H1 (cell line): Measurements from ENCODE around the gene PCED1B. TPM values are rescaled to one million over a fixed set of nuclear protein-coding genes. Genes with fewer than 3 reads are reported as not detected.

Experiments
- EGR1 ChIP-seq: IDR thresholded peaks from 2 replicates; pipeline ENCODE4 v1.6.1; 2011; ENCODE audit warnings: low read depth, low read length, borderline replicate concordance
- KDM5A ChIP-seq: fragments of 200-600 bp; IDR thresholded peaks from 2 replicates; pipeline ENCODE4 v1.7.1; 2012; ENCODE audit warnings: mild to moderate bottlenecking, low read length, inconsistent platforms, mixed read lengths
- MAFK ChIP-seq: IDR thresholded peaks from 2 replicates; pipeline ENCODE4 v1.6.1; 2012; ENCODE audit warnings: low read depth, mild to moderate bottlenecking, improper control_type of control experiment, low read length
- POLR2A ChIP-seq, 2 experiments: IDR thresholded peaks; 1 replicate in 1 of 2; 2 replicates in 1 of 2; pipeline ENCODE4 v1.6.1; 2011; ENCODE audit warnings: low read depth in 2 of 2, low read length in 2 of 2, mild to moderate bottlenecking in 2 of 2; ENCODE audit errors: control extremely low read depth in 1 of 2
- POU5F1 ChIP-seq: IDR thresholded peaks from 2 replicates; pipeline ENCODE4 v1.6.1; 2011; ENCODE audit warnings: low read depth, mild to moderate bottlenecking, low read length, moderate library complexity
- RFX5 ChIP-seq: IDR thresholded peaks from 2 replicates; pipeline ENCODE4 v1.6.1; 2011; ENCODE audit warnings: low read depth, low read length, improper control_type of control experiment, borderline replicate concordance
- RNF2 ChIP-seq: fragments of 200-900, 300-1000 bp; sonication (generic); IDR thresholded peaks from 2 replicates; pipeline ENCODE4 v1.7.1; 2016; ENCODE audit warnings: borderline replicate concordance, low read depth, mild to moderate bottlenecking, antibody characterized with exemption, low read length; ENCODE audit not compliant: poor library complexity, severe bottlenecking; ENCODE audit errors: missing control alignments
- polyA plus RNA-seq, 7 experiments: library from polyadenylated mRNA; depleted of rRNA in 3 of 7; stranded (reverse) in 5 of 7; unstranded in 2 of 7; fragments of >200 nt in 5 of 7; fragments of 200-250 nt in 2 of 7; gene quantifications; 1 replicate in 5 of 7; 2 replicates in 1 of 7; 4 replicates in 1 of 7; pipeline versions ENCODE4 v1.2.1 to v1.2.3, GENCODE V29; 2011 to 2013; ENCODE audit warnings: missing spikeins in 2 of 7, mixed read lengths in 2 of 7
- total RNA-seq: library from RNA; stranded (reverse); fragmentation: NEBNext Ultra II Directional; extraction: Animal tissue kit (Norgen Biotek cat#: 25700); gene quantifications from 2 replicates; pipeline ENCODE4 v1.2.1, GENCODE V29; 2021

The PCED1B gene
- total and polyA plus RNA-seq, 2 of the 8 experiments (the other 6 are each of a cell fraction or from before 2014, with no cell fraction given) = 4.7 to 5.4 TPM

DNA sequence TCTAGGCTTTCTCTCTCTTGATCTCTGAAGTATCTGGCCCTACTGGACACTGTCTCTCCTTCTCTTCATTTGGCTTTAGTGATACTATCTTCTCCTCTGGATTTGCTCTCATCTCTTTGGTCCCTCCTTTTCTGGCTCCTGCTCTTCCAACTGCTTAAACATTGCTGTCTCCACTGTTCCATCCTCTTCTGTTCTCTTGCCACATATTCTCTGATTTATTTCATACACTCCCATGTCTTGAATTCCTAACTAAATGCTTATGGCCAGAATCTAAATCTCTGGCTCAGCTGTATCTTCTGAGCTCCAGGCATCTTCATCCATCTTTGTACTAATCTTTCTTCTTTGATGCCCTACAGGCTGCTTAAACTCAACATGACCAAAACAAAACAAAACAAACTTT lies 25.5 kb upstream of the PCED1B start (continued):
- TF ChIP-seq POLR2A (IDR thresholded peaks at IDR 0.05; ENCODE audit: control extremely low read depth in 1 of 2, low read depth in 2 of 2, low read length in 2 of 2) (no peak), RNF2 (no peak), POU5F1 (no peak), RFX5 (no peak), EGR1 (no peak), MAFK (no peak), KDM5A (no peak)
